Nephron progenitor cell (in vitro differentiated cells): ENCODE results near the gene CTNNBL1.
A peak's percentile ranks its signal among the peaks of the same experiment; 100 is the strongest.

ENCODE experiments used
- DNase-seq: peaks from one replicate; pipeline ENCODE4 v3.0.0; 2021
- H3K27ac Mint-ChIP-seq: 2 replicates; pipeline ENCODE4 v1.8.0; 2021; ENCODE audit warnings: mild to moderate bottlenecking, moderate library complexity, mixed read lengths
- H3K27me3 Mint-ChIP-seq: 2 replicates; pipeline ENCODE4 v1.8.0; 2021; ENCODE audit warnings: mild to moderate bottlenecking, low read depth, mixed read lengths; ENCODE audit not compliant: poor library complexity
- H3K36me3 Mint-ChIP-seq: 2 replicates; pipeline ENCODE4 v1.8.0; 2021; ENCODE audit warnings: low read depth, mixed read lengths
- H3K4me1 Mint-ChIP-seq: 2 replicates; pipeline ENCODE4 v1.8.0; 2021; ENCODE audit warnings: mixed read lengths
- H3K4me3 Mint-ChIP-seq: 2 replicates; pipeline ENCODE4 v1.8.0; 2021; ENCODE audit warnings: mild to moderate bottlenecking, moderate library complexity, mixed read lengths
- H3K9me3 Mint-ChIP-seq: 2 replicates; pipeline ENCODE4 v1.8.0; 2021; ENCODE audit warnings: mild to moderate bottlenecking, moderate library complexity, mixed read lengths
- CTCF ChIP-seq: fragments of 200-600 bp; sonication (generic); IDR thresholded peaks from 2 replicates; pipeline ENCODE4 v1.5.0; 2021; ENCODE audit warnings: antibody characterized with exemption

The CTNNBL1 gene

DNA sequence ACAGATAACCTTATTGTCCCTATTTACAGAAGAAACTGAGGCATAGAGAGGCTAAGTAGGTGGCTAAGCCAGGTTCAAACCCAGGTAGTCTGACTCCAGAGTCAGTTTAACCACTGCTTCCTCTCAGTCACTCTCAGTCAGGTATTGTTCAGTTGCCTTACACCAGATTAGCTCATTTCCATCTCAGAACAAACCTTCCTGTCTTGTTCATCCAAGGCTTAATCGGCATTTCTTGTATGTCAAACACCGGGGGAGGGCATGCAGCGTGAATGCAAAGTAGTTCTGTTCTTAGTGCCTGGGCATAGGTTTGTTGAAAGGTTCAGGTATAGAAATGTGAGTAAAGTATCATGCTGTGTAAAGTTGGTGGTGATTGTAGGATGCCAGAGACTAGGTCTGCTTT, 51.7 kb downstream of the CTNNBL1 start:
- Mint-ChIP-seq H3K27ac (no peak overlapping the region), H3K36me3 (peaks cover 30% of the 10 kb centered on the region), H3K27me3 (no peaks in the 10 kb centered on the region), H3K9me3 (no peaks in the 10 kb centered on the region), H3K4me3 (no peak overlapping the region), H3K4me1 (peaks cover 8% of the 10 kb centered on the region)
- DNase-seq = no peak
- no peak for TF ChIP-seq CTCF

DNA sequence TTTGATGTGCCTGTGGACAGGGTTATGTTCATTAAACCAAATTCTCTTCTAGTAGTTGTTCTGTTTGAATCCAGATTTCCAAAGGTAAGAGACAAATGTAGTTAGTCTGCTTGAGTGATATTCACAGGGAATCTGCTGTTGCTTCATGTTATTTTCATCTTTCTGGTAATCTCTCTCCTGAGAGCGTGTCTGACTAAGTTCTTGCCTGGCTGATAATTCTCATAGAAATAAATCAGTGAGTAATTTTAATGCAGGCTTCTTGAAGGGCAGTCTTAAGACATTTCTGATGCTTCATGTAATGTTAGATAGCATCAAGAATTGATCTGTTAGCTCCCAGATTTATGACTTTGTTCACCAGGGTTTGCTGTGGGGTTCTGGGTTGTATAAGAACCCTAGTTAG, 54.2 kb downstream of the CTNNBL1 start:
- no peak overlapping the region for H3K4me3 Mint-ChIP-seq
- H3K27ac Mint-ChIP-seq = no peak overlapping the region
- H3K27me3 Mint-ChIP-seq = no peaks in the 10 kb centered on the region
- peaks cover 8% of the 10 kb centered on the region for H3K4me1 Mint-ChIP-seq
- no peak for TF ChIP-seq CTCF
- peaks cover 41% of the 10 kb centered on the region for H3K36me3 Mint-ChIP-seq
- H3K9me3 Mint-ChIP-seq = no peaks in the 10 kb centered on the region
- no peak for DNase-seq

GRCh38 chr20:37749218-37749617, 55.4 kb downstream of the CTNNBL1 start:
- no peak for DNase-seq
- TF ChIP-seq CTCF = no peak
- H3K27me3 Mint-ChIP-seq = no peaks in the 10 kb centered on the region
- H3K4me1 Mint-ChIP-seq = peaks cover 8% of the 10 kb centered on the region
- peak overlapping the region; percentile 64 for H3K27ac Mint-ChIP-seq
- H3K4me3 Mint-ChIP-seq = no peak overlapping the region
- H3K9me3 Mint-ChIP-seq = no peaks in the 10 kb centered on the region
- peaks cover 37% of the 10 kb centered on the region for H3K36me3 Mint-ChIP-seq

- peaks cover 37% of the 10 kb centered on the region for H3K36me3 Mint-ChIP-seq
- TF ChIP-seq CTCF = no peak
- DNase-seq = no peak
- no peaks in the 10 kb centered on the region for H3K27me3 Mint-ChIP-seq
- peaks cover 8% of the 10 kb centered on the region for H3K4me1 Mint-ChIP-seq
- H3K9me3 Mint-ChIP-seq = no peaks in the 10 kb centered on the region
- H3K4me3 Mint-ChIP-seq = no peak overlapping the region
- H3K27ac Mint-ChIP-seq = no peak overlapping the region
These were observed 56.0 kb downstream of the CTNNBL1 start for GRCh38 chr20:37749620-37750403.

DNA sequence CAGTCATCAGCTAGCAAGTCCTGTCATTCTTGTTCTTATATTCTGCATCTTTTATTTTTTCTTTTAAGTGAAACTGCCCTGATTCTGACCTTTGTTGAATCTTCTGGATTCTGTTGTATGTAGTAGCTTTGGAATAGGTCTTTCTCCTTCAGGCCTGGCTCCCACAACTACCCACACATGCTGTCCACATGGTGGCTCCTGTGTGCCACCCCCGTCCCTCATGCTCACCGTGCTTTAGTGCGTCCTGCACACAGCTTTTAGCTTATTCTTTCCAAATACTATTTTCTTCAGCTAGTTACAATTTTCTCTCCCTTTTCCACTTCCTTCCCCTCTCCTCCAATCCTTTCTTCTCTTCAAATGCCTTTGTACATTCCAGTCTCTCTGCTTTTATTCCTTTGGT, 61.8 kb downstream of the CTNNBL1 start:
- Mint-ChIP-seq H3K4me3 (no peak overlapping the region), H3K36me3 (peaks cover 14% of the 10 kb centered on the region), H3K27ac (peak overlapping the region; percentile 2), H3K4me1 (peaks cover 24% of the 10 kb centered on the region), H3K9me3 (no peaks in the 10 kb centered on the region), H3K27me3 (no peaks in the 10 kb centered on the region)
- TF ChIP-seq CTCF = no peak
- DNase-seq = peak; percentile 12

- H3K27me3 Mint-ChIP-seq = no peaks in the 10 kb centered on the region
- TF ChIP-seq CTCF = no peak
- peaks cover 8% of the 10 kb centered on the region for H3K36me3 Mint-ChIP-seq
- no peak for DNase-seq
- no peak overlapping the region for H3K27ac Mint-ChIP-seq
- H3K4me1 Mint-ChIP-seq = peaks cover 24% of the 10 kb centered on the region
- H3K9me3 Mint-ChIP-seq = no peaks in the 10 kb centered on the region
- H3K4me3 Mint-ChIP-seq = no peak overlapping the region
These were observed 62.4 kb downstream of the CTNNBL1 start for GRCh38 chr20:37756234-37756633.
